Activated naive CD4-positive, alpha-beta T cell treated with anti-CD3 and anti-CD28 coated beads for 36 hours (primary cell): ENCODE measurements around the gene MORN4. TPM values are rescaled to one million over a fixed set of nuclear protein-coding genes. Genes with fewer than 3 reads are reported as not detected.
"Not testable (repeated sequence)": the region's sequence is repeated elsewhere in the genome, so short reads cannot be mapped to it uniquely, and the experiment has no call there.

Experiments used
- CTCF ChIA-PET: fragments of 350-600 bp; sonication (Branson Sonifier 250); formaldehyde crosslinking; loops from one replicate; lab custom pipeline; 2021; ENCODE audit warnings: antibody characterized with exemption; lab: Charles Lee
- DNase-seq: peaks from one replicate; pipeline ENCODE4 v3.0.0-alpha.2; 2020
- H3K27ac Mint-ChIP-seq: one replicate; pipeline ENCODE4 v1.8.0; 2021; ENCODE audit warnings: mild to moderate bottlenecking, mixed read lengths
- H3K27me3 Mint-ChIP-seq: one replicate; pipeline ENCODE4 v1.8.0; 2021; ENCODE audit warnings: low read depth, mixed read lengths
- H3K36me3 Mint-ChIP-seq: one replicate; pipeline ENCODE4 v1.8.0; 2021; ENCODE audit warnings: low read depth, mixed read lengths
- H3K4me1 Mint-ChIP-seq: one replicate; pipeline ENCODE4 v1.8.0; 2021; ENCODE audit warnings: low read depth, mixed read lengths
- H3K4me3 Mint-ChIP-seq: one replicate; pipeline ENCODE4 v1.8.0; 2021; ENCODE audit warnings: mild to moderate bottlenecking, moderate library complexity, mixed read lengths
- H3K9me3 Mint-ChIP-seq: one replicate; pipeline ENCODE4 v1.8.0; 2021; ENCODE audit warnings: mixed read lengths
- intact Hi-C: fragments of 100-400 bp; cut with micrococcal nuclease; formaldehyde crosslinking; loops from one replicate; pipeline ENCODE4 v1.15.1; 2023
- total RNA-seq, 2 experiments: library from RNA; stranded (reverse); gene quantifications; one replicate each; pipeline ENCODE4 v1.2.3, GENCODE V29; 2021

The MORN4 gene
- total RNA-seq, 2 experiments from 2014 or later: 10.7 TPM

DNA sequence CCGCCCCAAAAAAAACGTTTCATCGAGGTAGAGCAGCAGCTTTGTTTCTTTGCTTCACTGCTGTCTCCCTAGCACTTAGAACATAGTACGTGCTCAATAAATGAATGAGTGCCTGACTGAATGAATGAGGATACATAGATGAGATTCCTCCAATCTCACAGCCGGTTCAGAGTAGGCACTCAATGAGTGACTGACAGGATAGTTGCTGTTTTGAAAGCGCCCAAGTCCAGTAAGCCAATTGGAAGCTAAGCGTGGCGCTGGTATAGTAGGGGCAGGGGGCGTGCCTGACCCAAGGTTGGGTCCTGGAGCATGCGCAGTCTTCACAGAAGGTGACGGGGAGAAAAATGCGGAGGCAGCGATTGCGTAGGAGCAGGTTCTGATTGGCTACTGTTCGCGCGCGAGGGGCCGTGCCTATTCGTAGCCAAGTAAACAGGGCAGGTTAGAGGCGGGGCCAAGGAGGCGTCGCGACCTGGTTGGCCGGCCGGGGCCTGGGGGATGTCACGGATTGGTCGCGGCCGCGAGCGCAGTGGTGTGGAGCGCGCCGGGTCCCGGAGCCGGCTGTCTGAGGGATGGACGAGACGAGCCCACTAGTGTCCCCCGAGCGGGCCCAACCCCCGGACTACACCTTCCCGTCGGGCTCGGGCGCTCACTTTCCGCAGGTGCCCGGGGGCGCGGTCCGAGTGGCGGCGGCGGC lies 7.0 kb upstream of the MORN4 start, which contains the start of gene PI4K2A:
Gene PI4K2A (plus strand): TSS at position 498 of the 694 bp plus-strand sequence. CDS start 72 bp downstream, at position 570.
- no peaks in the 10 kb centered on the region for H3K27me3 Mint-ChIP-seq
- H3K36me3 Mint-ChIP-seq: peaks cover 9% of the 10 kb centered on the region
- intact Hi-C loops: loop anchor here (1.0 to 10.0 kb wide), 11 partner anchors 9 to 1982 kb away; partner anchors contain the start of genes ARHGAP19, AVPI1, EXOSC1 and FRAT2
- peak within 1 kb of the TSS; percentile 73 for H3K27ac Mint-ChIP-seq
- DNase-seq: peak; percentile 100
- peak within 1 kb of the TSS; percentile 93 for H3K4me3 Mint-ChIP-seq
- peaks cover 18% of the 10 kb centered on the region for H3K4me1 Mint-ChIP-seq
- CTCF ChIA-PET: no interaction called here
- no peaks in the 10 kb centered on the region for H3K9me3 Mint-ChIP-seq

DNA sequence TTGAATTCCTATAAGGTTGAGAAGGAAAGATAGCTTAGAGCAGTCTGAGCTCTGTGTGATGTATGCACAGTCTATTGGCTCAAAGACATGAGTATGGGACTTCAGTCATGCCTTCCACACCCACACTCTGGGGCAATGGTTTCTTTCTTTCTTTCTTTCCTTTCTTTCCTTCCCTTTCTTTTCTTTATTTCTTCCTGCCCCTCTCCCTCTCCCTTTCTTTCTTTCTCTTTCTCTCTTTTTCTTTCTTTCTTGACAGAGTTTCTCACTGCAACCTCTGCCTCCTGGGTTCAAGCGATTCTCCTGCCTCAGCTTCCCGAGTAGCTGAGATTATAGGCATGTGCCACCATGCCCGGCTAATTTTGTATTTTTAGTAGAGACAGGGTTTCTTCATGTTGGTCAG lies 5.8 kb upstream of the MORN4 start:
- intact Hi-C loops, H3K9me3 Mint-ChIP-seq, H3K27me3 Mint-ChIP-seq, H3K36me3 Mint-ChIP-seq, DNase-seq, CTCF ChIA-PET, H3K4me3 Mint-ChIP-seq, H3K27ac Mint-ChIP-seq: not testable (repeated sequence)
- peaks cover 18% of the 10 kb centered on the region for H3K4me1 Mint-ChIP-seq

DNA sequence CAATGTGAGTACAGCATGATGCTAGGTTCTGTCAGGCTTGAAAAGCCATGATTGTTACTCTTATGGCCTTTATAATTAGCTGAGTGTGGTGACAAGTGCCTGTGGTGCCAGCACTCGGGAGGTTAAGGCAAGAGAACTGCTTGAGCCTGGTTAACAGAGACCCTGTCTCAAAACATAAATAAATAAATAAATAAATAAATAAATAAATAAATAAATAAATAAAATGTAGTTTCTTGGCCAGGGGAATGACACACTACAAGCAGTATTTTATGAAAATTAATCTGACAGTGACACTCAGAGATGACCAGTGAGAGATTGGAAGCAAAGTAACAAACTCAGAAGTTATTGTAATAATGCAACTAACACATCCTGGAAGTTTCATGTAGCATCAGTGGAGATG lies 2.3 kb upstream of the MORN4 start:
- Mint-ChIP-seq H3K27ac (no peak overlapping the region), H3K9me3 (no peaks in the 10 kb centered on the region), H3K36me3 (peaks cover 2% of the 10 kb centered on the region), H3K27me3 (no peaks in the 10 kb centered on the region), H3K4me1 (peaks cover 17% of the 10 kb centered on the region), H3K4me3 (no peak overlapping the region)
- intact Hi-C loops: no loop called here
- no peak for DNase-seq
- CTCF ChIA-PET: no interaction called here

DNA sequence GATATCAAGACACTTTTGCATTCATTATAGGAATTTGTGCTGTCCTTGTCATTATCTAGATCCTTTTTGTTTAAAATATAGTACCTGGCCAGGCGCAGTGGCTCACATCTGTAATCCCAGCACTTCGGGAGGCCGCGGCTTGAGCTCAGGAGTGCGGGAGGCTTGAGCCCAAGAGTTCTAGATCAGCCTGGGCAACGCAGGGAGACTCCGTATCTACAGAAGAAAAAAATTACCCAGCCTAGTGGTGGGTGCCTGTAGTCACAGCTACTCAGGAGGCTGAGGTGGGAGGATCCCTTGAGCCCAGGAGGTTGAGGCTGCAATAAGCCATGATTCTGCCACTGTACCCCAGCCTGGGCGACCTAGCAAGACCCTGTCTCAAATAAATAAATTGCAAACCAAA lies 621 bp upstream of the MORN4 start:
- Mint-ChIP-seq H3K4me1 (peaks cover 14% of the 10 kb centered on the region), H3K4me3 (peak overlapping the region; percentile 99), H3K36me3 (peaks cover 2% of the 10 kb centered on the region), H3K9me3 (no peaks in the 10 kb centered on the region), H3K27me3 (no peaks in the 10 kb centered on the region), H3K27ac (no peak overlapping the region)
- CTCF ChIA-PET: interaction anchor here (0.6 to 1.3 kb wide), 2 partner anchors 10 to 192 kb away, joined by 3 read pairs; no protein-coding TSS in a partner anchor
- DNase-seq: peak; percentile 27
- intact Hi-C loops: loop anchor here (1.0 to 2.0 kb wide), 2 partner anchors 15 to 103 kb away; partner anchors contain the start of gene ZFYVE27

DNA sequence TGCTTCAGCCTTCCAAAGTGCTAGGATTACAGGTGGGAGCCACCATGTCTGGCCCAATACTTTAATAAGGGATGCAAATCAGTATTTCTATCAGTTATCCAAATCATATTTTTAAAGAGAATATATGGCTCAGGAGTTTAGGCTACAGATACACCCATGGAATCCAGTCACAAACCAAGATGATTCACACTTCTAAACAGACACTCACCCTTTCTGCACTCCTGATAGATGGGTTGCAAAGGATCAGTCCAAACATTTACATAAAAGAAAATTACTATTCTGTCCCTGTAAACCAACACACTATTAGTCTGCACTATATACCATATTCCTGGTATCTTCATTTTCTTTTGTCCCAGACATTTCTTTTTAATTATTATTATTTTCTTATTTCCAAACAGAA lies 2.2 kb downstream of the MORN4 start:
- peaks cover 2% of the 10 kb centered on the region for H3K36me3 Mint-ChIP-seq
- no peak for DNase-seq
- no peak overlapping the region for H3K27ac Mint-ChIP-seq
- CTCF ChIA-PET: no interaction called here
- no peaks in the 10 kb centered on the region for H3K27me3 Mint-ChIP-seq
- no peaks in the 10 kb centered on the region for H3K9me3 Mint-ChIP-seq
- H3K4me3 Mint-ChIP-seq: no peak overlapping the region
- intact Hi-C loops: no loop called here
- H3K4me1 Mint-ChIP-seq: peaks cover 14% of the 10 kb centered on the region

DNA sequence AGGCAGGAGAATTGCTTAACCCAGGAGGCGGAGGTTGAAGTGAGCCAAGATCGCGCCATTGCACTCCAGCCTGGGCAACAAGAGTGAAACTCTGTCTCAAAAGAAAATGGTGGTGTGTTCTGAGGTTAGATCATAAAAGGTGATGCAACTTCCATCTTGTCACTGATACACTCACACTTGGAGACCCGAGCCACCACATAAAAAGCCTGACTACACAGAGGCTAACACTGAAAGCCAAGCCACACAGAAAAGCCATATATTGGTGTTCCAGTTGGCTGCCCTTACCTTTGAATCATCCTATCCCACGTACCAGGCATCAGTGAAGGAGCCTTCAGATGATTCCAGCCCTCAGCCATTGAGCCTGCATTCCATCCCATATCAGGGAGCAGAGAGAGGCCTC lies 4.0 kb downstream of the MORN4 start:
- CTCF ChIA-PET: interaction anchor here (0.6 kb wide), 1 partner anchor 15 kb away, joined by 4 read pairs; no protein-coding TSS in a partner anchor
- peaks cover 2% of the 10 kb centered on the region for H3K36me3 Mint-ChIP-seq
- no peak overlapping the region for H3K27ac Mint-ChIP-seq
- no peak overlapping the region for H3K4me3 Mint-ChIP-seq
- no peak for DNase-seq
- peaks cover 14% of the 10 kb centered on the region for H3K4me1 Mint-ChIP-seq
- intact Hi-C loops: no loop called here
- no peaks in the 10 kb centered on the region for H3K27me3 Mint-ChIP-seq
- no peaks in the 10 kb centered on the region for H3K9me3 Mint-ChIP-seq

DNA sequence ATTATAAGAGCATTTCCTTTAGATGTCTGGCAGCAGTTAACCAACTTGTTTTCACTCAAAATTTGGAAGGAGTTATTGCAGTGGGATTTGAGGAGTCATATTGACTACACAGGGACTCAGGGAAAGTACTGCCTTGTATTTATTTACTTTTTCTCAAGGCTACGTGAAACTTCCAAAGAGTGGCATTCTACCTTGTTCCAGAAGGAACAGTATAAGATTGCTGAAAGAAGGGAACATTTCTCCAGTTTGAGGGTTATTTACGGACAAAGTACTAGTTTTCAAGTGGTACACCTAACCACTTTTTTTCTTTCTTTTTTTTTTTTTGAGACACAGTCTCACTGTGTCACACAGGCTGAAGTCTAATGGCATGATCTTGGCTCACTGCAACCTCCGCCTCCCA lies 5.1 kb downstream of the MORN4 start:
- CTCF ChIA-PET: interaction anchor here (0.7 kb wide), 1 partner anchor 13 kb away, joined by 3 read pairs; no protein-coding TSS in a partner anchor
- Mint-ChIP-seq H3K9me3 (no peaks in the 10 kb centered on the region), H3K4me3 (no peak overlapping the region), H3K4me1 (peaks cover 7% of the 10 kb centered on the region), H3K36me3 (peaks cover under 1% of the 10 kb centered on the region), H3K27me3 (no peaks in the 10 kb centered on the region), H3K27ac (no peak overlapping the region)
- DNase-seq: no peak
- intact Hi-C loops: no loop called here

DNA sequence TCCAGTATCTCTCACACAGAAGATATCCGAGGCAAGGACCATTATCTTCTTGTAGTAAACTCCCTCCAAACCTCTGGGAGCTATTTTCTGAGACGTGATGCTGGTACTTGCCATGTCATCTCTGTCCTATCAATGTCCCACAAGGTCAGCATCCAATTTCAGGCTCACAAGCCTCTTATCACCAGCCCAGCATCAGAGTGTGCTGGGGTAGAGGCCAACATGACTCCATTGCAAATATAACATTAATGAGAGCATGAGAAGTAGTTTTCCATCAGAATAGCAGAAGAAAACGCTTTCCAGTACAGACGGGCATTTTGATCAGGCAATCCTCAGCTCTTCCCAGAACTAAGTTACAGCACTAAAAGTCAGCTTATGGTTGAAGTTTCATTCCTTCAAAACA lies 5.6 kb downstream of the MORN4 start:
- no peaks in the 10 kb centered on the region for H3K36me3 Mint-ChIP-seq
- CTCF ChIA-PET: interaction anchor here (0.7 kb wide), 1 partner anchor 13 kb away, joined by 3 read pairs; no protein-coding TSS in a partner anchor
- intact Hi-C loops: no loop called here
- H3K27ac Mint-ChIP-seq: no peak overlapping the region
- H3K4me3 Mint-ChIP-seq: no peak overlapping the region
- DNase-seq: no peak
- no peaks in the 10 kb centered on the region for H3K9me3 Mint-ChIP-seq
- H3K27me3 Mint-ChIP-seq: no peaks in the 10 kb centered on the region
- peaks cover 4% of the 10 kb centered on the region for H3K4me1 Mint-ChIP-seq

DNA sequence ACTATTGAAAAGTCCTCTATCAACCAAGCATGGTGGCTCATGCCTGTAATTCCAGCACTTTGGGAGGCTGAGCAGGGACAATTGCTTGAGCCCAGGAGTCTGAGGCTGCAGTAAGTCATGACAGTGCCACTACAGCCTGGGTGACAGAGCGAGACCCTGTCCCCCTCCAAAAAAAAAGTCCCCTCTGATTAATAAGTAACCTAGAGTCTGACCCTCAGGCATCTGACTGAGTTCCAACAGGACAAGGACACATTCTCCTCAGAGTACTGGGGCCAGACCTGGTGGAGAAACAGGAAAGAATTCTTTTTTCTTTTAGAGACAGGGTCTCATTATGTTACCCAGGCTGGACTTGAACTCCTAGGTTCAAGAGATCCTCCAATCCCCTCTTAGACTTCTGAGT lies 10.0 kb downstream of the MORN4 start:
- Mint-ChIP-seq H3K4me3 (no peak overlapping the region), H3K27ac (no peak overlapping the region), H3K36me3 (no peaks in the 10 kb centered on the region), H3K4me1 (no peaks in the 10 kb centered on the region), H3K9me3 (no peaks in the 10 kb centered on the region), H3K27me3 (no peaks in the 10 kb centered on the region)
- CTCF ChIA-PET: interaction anchor here (1.0 kb wide), 1 partner anchor 108 kb away, joined by 3 read pairs; no protein-coding TSS in a partner anchor
- intact Hi-C loops: no loop called here
- DNase-seq: no peak

DNA sequence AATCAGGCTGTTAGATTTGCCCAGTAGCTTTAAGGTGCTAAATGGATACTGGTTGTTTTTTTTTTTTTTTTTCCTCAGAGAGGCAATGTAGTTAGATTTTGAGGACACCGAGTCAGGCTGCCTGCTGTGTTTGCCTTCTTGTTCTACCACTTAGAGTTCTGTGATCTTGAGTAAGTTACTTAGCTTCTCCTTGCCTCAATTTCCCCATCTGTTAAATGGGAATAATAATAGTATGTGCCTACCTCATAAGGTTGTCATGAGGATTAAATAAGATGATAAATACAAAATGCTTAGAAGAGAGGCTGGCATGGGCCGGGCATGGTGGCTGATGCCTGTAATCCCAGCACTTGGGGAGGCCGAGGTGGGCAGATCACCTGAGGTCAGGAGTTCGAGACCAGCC lies 14.6 kb downstream of the MORN4 start:
- intact Hi-C loops: no loop called here
- Mint-ChIP-seq H3K4me1 (no peaks in the 10 kb centered on the region), H3K36me3 (no peaks in the 10 kb centered on the region), H3K9me3 (no peaks in the 10 kb centered on the region), H3K4me3 (no peak overlapping the region), H3K27ac (no peak overlapping the region), H3K27me3 (no peaks in the 10 kb centered on the region)
- CTCF ChIA-PET: no interaction called here
- DNase-seq: no peak

DNA sequence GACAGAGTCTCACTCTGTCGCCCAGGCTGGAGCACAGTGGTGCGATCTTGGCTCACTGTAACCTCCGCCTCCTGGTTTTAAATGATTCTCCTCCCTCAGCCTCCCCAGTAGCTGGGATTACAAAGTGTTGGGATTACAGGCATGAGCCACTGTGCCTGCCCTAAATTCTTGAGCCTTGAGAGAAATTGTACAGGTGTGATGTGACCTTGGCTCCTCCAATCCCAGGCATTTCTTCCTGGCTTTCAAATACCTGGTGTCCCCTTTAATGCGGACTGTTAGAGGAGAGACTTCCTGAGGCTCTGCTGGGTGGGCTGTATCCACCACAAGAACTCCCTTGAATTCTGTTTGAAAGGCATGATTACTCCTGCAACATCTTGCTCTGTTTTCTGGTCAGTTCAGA lies 15.0 kb downstream of the MORN4 start:
- H3K9me3 Mint-ChIP-seq: no peaks in the 10 kb centered on the region
- intact Hi-C loops: no loop called here
- no peak overlapping the region for H3K4me3 Mint-ChIP-seq
- DNase-seq: no peak
- CTCF ChIA-PET: no interaction called here
- H3K36me3 Mint-ChIP-seq: no peaks in the 10 kb centered on the region
- H3K4me1 Mint-ChIP-seq: no peaks in the 10 kb centered on the region
- no peaks in the 10 kb centered on the region for H3K27me3 Mint-ChIP-seq
- H3K27ac Mint-ChIP-seq: no peak overlapping the region

DNA sequence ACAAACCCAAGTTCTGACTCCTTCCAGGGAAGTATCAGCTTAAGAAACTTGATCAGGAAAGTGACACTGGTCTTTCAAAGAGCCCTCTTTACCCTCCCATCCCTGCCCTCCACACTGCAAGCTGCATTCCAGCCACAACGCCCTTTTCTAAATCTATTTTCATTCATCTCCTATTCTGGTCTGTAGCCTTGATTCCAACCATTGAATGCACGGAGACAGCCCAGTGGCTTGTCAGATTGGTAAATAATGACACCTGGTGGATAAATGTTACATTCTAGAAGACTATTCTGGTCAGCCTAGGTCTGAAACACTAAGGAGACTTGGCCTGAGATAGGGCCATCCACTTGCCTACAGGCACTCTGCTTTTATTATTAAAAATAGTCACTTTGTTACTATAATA lies 20.9 kb downstream of the MORN4 start:
- Mint-ChIP-seq H3K4me1 (no peaks in the 10 kb centered on the region), H3K36me3 (no peaks in the 10 kb centered on the region), H3K27ac (no peak overlapping the region), H3K9me3 (no peaks in the 10 kb centered on the region), H3K4me3 (no peak overlapping the region), H3K27me3 (no peaks in the 10 kb centered on the region)
- CTCF ChIA-PET: interaction anchor here (1.3 to 1.6 kb wide), 2 partner anchors 41 to 139 kb away, joined by 3 to 8 read pairs; no protein-coding TSS in a partner anchor
- DNase-seq: no peak
- intact Hi-C loops: loop anchor here (2.0 kb wide), 1 partner anchor 40 kb away; the partner anchor contains the start of gene ANKRD2

DNA sequence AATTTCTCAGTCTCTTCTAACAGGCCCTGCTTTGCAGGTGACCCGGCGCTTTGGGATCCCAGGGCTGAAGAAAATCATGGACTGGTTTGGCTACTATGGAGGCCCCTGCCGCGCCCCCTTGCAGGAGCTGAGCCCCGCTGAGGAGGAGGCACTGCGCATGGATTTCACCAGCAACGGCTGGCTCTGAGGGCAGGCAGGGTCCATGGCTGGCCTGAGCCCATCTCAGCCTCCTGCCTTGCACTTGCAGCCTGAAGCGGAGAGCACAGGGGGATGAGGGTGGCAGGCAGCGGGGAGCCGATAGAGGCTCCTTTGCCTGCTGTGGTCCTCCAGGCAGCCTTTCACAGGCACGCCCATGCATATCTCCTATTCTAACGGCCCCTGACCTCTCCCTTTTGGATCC lies 21.8 kb downstream of the MORN4 start:
- Mint-ChIP-seq H3K27me3 (no peaks in the 10 kb centered on the region), H3K4me3 (no peak overlapping the region), H3K27ac (no peak overlapping the region), H3K9me3 (no peaks in the 10 kb centered on the region), H3K4me1 (no peaks in the 10 kb centered on the region), H3K36me3 (no peaks in the 10 kb centered on the region)
- CTCF ChIA-PET: no interaction called here
- DNase-seq: no peak
- intact Hi-C loops: no loop called here
